Neural cell (in vitro differentiated cells): Measurements from ENCODE around the gene KRTAP12-2. TPM values are rescaled to one million over a fixed set of nuclear protein-coding genes. Genes with fewer than 3 reads are reported as not detected.

ENCODE experiments used
- H2AFZ ChIP-seq: fragments of 200-600, 300-800 bp; sonication (generic), shearing (Covaris generic); 2 replicates; pipeline ENCODE4 v1.6.0; 2014; ENCODE audit warnings: low read depth, mild to moderate bottlenecking, antibody characterized with exemption, low read length, moderate library complexity
- H3F3A ChIP-seq: fragments of 200-600 bp; shearing (Covaris generic); 2 replicates; pipeline ENCODE4 v1.6.1; 2016; ENCODE audit warnings: mild to moderate bottlenecking, moderate library complexity, mixed read lengths, antibody characterized with exemption, low read length; ENCODE audit not compliant: insufficient read depth, poor library complexity, severe bottlenecking
- H3K27ac ChIP-seq: fragments of 200-600, 300-800 bp; sonication (generic), shearing (Covaris generic); 2 replicates; pipeline ENCODE4 v1.5.1; 2014; ENCODE audit warnings: mild to moderate bottlenecking, low read length, moderate library complexity
- H3K27me3 ChIP-seq: fragments of 300-800, 200-600 bp; sonication (generic), shearing (Covaris generic); 2 replicates; pipeline ENCODE4 v1.6.0; 2014; ENCODE audit warnings: mild to moderate bottlenecking, low read depth, low read length, moderate library complexity; ENCODE audit not compliant: insufficient read depth
- H3K36me3 ChIP-seq: fragments of 300-800, 200-600 bp; sonication (generic), shearing (Covaris generic); 2 replicates; pipeline ENCODE4 v1.5.1; 2014; ENCODE audit warnings: mild to moderate bottlenecking, antibody characterized with exemption, low read length, moderate library complexity; ENCODE audit not compliant: insufficient read depth
- H3K4me2 ChIP-seq: fragments of 300-800, 200-600 bp; sonication (generic), shearing (Covaris generic); 2 replicates; pipeline ENCODE4 v1.6.0; 2014; ENCODE audit warnings: mild to moderate bottlenecking, low read length
- H3K4me3 ChIP-seq: fragments of 300-800, 200-600 bp; sonication (generic), shearing (Covaris generic); 2 replicates; pipeline ENCODE4 v1.5.1; 2014; ENCODE audit warnings: mild to moderate bottlenecking, low read length, moderate library complexity
- H3K79me2 ChIP-seq: fragments of 200-600 bp; shearing (Covaris generic); replicated peaks from 2 replicates; pipeline ENCODE4 v1.6.0; 2014; ENCODE audit warnings: mild to moderate bottlenecking, low read length, moderate library complexity; ENCODE audit not compliant: insufficient read depth
- H3K9ac ChIP-seq: fragments of 300-800, 200-600 bp; sonication (generic), shearing (Covaris generic); 2 replicates; pipeline ENCODE4 v1.6.1; 2016; ENCODE audit warnings: mild to moderate bottlenecking, low read length, mixed read lengths
- H3K9me2 ChIP-seq: fragments of 200-600 bp; shearing (Covaris generic); 2 replicates; pipeline ENCODE4 v1.6.1; 2016; ENCODE audit warnings: mild to moderate bottlenecking, low read length, mixed read lengths; ENCODE audit not compliant: insufficient read depth
- H3K9me3 ChIP-seq: fragments of 200-600, 300-800 bp; sonication (generic), shearing (Covaris generic); 2 replicates; pipeline ENCODE4 v1.6.1; 2016; ENCODE audit warnings: mild to moderate bottlenecking, mixed run types, low read length, moderate library complexity, mixed read lengths
- H4K20me1 ChIP-seq: fragments of 200-600 bp; shearing (Covaris generic); 2 replicates; pipeline ENCODE4 v1.6.1; 2016; ENCODE audit warnings: mild to moderate bottlenecking, mixed run types; ENCODE audit not compliant: insufficient read depth
- EP300 ChIP-seq: fragments of 450-650 bp; conservative IDR thresholded peaks from 2 replicates; pipeline ENCODE4 v1.6.1; 2014; ENCODE audit warnings: antibody characterized with exemption, mild to moderate bottlenecking, moderate library complexity; ENCODE audit not compliant: poor library complexity, severe bottlenecking
- MXI1 ChIP-seq: fragments of 450-650 bp; conservative IDR thresholded peaks from 2 replicates; pipeline ENCODE4 v1.6.1; 2014; ENCODE audit warnings: antibody characterized with exemption, mild to moderate bottlenecking; ENCODE audit not compliant: poor library complexity, severe bottlenecking
- POLR2AphosphoS5 ChIP-seq: IDR thresholded peaks from 2 replicates; pipeline ENCODE4 v1.6.1; 2012
- RAD21 ChIP-seq: fragments of 450-650 bp; conservative IDR thresholded peaks from 2 replicates; pipeline ENCODE4 v1.6.1; 2014; ENCODE audit warnings: antibody characterized with exemption, mild to moderate bottlenecking, moderate library complexity
- TAF1 ChIP-seq: IDR thresholded peaks from 2 replicates; pipeline ENCODE4 v1.6.1; 2012; ENCODE audit warnings: low read depth
- polyA plus RNA-seq: library from polyadenylated mRNA; depleted of rRNA; stranded (reverse); fragments of >200 nt; gene quantifications from 2 replicates; pipeline ENCODE4 v1.2.3, GENCODE V29; 2014
- TF ChIP-seq, protein P1 (sequence below): IDR thresholded peaks from 2 replicates; pipeline ENCODE4 v1.6.1; 2012; ENCODE audit warnings: borderline replicate concordance
- TF ChIP-seq, protein P2 (sequence below): fragments of 450-650 bp; IDR thresholded peaks from 2 replicates; pipeline ENCODE4 v1.5.1; 2014; ENCODE audit warnings: antibody characterized with exemption, mild to moderate bottlenecking, moderate library complexity; ENCODE audit not compliant: poor library complexity, severe bottlenecking

KRTAP12-2 gene
- polyA plus RNA-seq, 1 donor from 2014 or later: not detected

DNA sequence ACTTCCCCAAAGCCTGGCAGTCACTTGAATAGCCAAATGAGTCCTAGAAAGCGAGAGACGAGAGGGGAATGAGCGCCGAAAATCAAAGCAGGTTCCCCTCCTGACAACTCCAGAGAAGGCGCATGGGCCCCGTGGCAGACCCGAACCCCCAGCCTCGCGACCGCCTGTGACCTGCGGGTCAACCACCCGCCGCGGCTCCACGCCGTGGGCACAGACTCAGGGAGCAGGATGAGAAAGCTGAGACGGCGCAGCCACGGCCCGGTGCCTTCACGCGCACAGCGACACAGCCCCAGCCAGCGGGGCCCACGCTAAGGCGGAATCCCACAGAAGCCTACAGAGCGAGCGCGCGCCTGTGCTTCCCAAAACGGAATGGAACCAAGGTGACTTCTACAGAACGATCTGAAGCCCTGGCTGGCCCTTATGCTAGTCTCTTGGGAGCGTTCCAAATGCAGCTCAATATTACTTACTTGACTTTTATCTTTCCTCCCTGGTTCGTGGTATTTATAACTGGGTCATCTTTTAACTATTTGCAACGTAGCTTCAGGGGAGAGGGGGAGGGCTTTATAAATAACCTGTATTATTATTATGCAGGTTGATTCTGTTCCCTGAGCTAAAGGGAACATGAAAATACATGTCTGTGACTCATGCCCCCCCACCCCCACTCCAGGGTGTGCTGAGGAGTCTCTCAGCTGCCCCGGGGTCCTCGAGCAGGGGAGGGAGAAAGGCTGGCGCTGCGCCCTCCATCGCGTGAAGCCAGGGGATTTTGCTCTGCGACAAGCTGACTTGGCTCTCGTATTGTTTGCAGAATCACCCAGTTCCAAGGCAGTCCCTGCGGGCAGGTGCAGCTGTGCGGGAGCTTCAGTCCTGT lies 42.9 kb upstream of the KRTAP12-2 start:
- H3K9me2 ChIP-seq: no peaks in the 10 kb centered on the region
- H3K36me3 ChIP-seq: no peaks in the 10 kb centered on the region
- no peak overlapping the region for H3K27ac ChIP-seq
- no peaks in the 10 kb centered on the region for H4K20me1 ChIP-seq
- no peaks in the 10 kb centered on the region for H3F3A ChIP-seq
- peaks cover 86% of the 10 kb centered on the region for H3K27me3 ChIP-seq
- H3K9me3 ChIP-seq: no peaks in the 10 kb centered on the region
- no peaks in the 10 kb centered on the region for H3K79me2 ChIP-seq
- TF ChIP-seq MXI1: no peak
- peak; percentile 37 for TF ChIP-seq POLR2AphosphoS5
- no peak for TF ChIP-seq EP300
- no peak overlapping the region for H2AFZ ChIP-seq
- H3K4me2 ChIP-seq: peak overlapping the region; percentile 17
- no peak overlapping the region for H3K9ac ChIP-seq
- H3K4me3 ChIP-seq: peak overlapping the region; percentile 52

DNA sequence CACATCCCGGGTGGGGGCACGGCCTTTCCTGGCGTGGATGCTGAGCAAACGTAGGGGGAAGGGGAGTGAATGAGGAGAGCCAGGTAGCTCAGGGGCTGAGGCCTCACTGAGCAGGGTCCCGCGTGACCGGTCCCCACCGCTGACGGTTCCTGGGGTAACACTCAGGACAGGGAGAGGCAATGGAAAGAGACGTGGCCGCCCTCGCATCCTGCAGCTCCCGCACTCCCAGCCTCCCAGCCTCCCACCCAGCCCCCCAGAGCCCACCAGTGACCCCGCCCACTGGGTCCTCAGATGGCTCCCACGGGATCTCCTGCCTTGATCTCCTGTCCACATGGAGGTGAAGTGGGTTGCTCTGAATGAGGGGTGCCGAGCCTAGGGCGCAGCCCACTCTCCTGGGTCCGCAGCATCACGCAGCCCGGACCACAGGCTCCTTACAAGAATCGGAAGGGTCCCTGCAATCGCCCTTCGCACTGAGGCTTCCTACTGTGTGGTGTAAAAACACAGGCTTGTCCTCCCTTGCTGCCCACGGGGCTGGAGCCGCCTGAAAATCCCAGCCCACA lies 42.2 kb upstream of the KRTAP12-2 start:
- Histone ChIP-seq H3K9ac (no peak overlapping the region), H3K4me2 (no peak overlapping the region), H3K9me3 (no peaks in the 10 kb centered on the region), H3K9me2 (no peaks in the 10 kb centered on the region), H3K79me2 (no peaks in the 10 kb centered on the region), H3K36me3 (no peaks in the 10 kb centered on the region), H4K20me1 (no peaks in the 10 kb centered on the region), H3K4me3 (peak overlapping the region; percentile 52), H3F3A (no peaks in the 10 kb centered on the region), H3K27me3 (peaks cover 91% of the 10 kb centered on the region), H2AFZ (no peak overlapping the region), H3K27ac (no peak overlapping the region)
- TF ChIP-seq, protein P1, sequence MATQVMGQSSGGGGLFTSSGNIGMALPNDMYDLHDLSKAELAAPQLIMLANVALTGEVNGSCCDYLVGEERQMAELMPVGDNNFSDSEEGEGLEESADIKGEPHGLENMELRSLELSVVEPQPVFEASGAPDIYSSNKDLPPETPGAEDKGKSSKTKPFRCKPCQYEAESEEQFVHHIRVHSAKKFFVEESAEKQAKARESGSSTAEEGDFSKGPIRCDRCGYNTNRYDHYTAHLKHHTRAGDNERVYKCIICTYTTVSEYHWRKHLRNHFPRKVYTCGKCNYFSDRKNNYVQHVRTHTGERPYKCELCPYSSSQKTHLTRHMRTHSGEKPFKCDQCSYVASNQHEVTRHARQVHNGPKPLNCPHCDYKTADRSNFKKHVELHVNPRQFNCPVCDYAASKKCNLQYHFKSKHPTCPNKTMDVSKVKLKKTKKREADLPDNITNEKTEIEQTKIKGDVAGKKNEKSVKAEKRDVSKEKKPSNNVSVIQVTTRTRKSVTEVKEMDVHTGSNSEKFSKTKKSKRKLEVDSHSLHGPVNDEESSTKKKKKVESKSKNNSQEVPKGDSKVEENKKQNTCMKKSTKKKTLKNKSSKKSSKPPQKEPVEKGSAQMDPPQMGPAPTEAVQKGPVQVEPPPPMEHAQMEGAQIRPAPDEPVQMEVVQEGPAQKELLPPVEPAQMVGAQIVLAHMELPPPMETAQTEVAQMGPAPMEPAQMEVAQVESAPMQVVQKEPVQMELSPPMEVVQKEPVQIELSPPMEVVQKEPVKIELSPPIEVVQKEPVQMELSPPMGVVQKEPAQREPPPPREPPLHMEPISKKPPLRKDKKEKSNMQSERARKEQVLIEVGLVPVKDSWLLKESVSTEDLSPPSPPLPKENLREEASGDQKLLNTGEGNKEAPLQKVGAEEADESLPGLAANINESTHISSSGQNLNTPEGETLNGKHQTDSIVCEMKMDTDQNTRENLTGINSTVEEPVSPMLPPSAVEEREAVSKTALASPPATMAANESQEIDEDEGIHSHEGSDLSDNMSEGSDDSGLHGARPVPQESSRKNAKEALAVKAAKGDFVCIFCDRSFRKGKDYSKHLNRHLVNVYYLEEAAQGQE: no peak
- TF ChIP-seq TAF1: no peak
- TF ChIP-seq, protein P2, sequence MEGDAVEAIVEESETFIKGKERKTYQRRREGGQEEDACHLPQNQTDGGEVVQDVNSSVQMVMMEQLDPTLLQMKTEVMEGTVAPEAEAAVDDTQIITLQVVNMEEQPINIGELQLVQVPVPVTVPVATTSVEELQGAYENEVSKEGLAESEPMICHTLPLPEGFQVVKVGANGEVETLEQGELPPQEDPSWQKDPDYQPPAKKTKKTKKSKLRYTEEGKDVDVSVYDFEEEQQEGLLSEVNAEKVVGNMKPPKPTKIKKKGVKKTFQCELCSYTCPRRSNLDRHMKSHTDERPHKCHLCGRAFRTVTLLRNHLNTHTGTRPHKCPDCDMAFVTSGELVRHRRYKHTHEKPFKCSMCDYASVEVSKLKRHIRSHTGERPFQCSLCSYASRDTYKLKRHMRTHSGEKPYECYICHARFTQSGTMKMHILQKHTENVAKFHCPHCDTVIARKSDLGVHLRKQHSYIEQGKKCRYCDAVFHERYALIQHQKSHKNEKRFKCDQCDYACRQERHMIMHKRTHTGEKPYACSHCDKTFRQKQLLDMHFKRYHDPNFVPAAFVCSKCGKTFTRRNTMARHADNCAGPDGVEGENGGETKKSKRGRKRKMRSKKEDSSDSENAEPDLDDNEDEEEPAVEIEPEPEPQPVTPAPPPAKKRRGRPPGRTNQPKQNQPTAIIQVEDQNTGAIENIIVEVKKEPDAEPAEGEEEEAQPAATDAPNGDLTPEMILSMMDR: no peak
- TF ChIP-seq RAD21: no peak
